ENCODE results near the gene TM9SF1.

DNA sequence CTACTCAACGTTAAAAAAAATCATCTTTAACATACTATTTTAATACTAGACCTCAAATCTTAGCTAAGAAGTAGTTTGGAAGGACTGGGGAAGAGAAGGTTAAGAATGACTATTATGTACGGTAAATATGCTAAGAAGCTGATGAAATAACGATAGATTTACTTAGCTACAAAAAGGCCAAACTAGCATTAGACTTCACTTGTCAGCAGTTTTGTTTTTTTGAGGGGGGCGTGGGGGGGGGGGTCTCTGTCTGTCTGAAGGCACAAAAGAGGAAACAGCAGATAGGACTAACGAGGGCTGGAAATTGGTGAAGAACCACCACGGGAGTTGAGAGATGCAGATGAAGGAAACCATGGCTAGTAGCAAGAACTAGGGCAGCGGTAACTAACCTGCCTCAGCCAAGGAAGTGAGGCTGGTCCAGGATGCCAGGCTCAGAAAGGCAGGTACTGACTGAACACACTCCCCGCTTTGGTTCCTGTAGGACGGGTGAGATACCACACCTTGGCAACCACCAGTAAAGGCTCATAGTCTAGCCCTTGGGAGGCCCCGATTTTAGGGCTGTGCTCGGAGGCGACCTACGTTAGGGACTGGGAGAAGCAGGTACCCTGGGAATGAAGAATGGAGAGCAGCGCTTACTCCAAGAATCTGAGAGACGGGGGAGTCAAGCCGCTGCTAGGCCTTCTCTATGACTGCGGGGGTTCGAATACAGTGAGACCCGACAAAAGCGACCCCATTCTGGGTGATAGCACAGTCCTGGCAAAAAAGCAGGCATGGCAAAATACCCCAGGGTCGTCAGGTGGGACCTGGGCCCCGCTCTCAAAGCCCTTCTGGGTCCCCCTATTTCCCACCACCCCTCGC lies 36.3 kb upstream of the TM9SF1 start:
- no peak for TF ChIP-seq MAZ (IDR thresholded peaks at IDR 0.05; ENCODE audit: borderline replicate concordance, low read depth, low read length)
- TF ChIP-seq, protein P1, sequence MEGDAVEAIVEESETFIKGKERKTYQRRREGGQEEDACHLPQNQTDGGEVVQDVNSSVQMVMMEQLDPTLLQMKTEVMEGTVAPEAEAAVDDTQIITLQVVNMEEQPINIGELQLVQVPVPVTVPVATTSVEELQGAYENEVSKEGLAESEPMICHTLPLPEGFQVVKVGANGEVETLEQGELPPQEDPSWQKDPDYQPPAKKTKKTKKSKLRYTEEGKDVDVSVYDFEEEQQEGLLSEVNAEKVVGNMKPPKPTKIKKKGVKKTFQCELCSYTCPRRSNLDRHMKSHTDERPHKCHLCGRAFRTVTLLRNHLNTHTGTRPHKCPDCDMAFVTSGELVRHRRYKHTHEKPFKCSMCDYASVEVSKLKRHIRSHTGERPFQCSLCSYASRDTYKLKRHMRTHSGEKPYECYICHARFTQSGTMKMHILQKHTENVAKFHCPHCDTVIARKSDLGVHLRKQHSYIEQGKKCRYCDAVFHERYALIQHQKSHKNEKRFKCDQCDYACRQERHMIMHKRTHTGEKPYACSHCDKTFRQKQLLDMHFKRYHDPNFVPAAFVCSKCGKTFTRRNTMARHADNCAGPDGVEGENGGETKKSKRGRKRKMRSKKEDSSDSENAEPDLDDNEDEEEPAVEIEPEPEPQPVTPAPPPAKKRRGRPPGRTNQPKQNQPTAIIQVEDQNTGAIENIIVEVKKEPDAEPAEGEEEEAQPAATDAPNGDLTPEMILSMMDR (conservative IDR thresholded peaks at IDR 0.05; ENCODE audit: low read depth, low read length) = no peak
